ENCODE data around the gene FIGN. TPM values are rescaled to one million over a fixed set of nuclear protein-coding genes. Genes with fewer than 3 reads are reported as not detected.

Gene FIGN
- polyA plus RNA-seq, 1 experiment, result 2.2 TPM

DNA sequence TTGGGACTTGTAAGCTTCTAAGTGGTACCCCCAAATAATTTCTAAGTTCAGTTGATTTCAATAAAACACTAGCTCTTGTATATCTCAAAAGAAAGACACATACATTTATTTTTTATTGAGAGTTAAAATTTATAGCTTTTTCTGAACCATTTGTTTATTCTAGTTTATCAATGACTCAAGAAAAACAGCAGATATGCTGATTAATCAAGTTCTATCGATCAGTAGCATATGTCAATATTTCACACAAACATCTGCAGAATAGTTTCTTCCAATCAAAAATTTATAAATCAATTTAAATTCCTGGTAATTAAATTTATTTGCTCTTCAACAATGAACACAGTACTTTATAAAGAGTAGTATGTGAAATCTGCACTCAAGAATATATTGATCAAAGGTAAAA lies 5.3 kb downstream of the FIGN start:
- Histone ChIP-seq H3K4me3 (ENCODE audit: low read depth, low read length) (no peak overlapping the region), H3K27ac (ENCODE audit: low read depth, low read length) (no peak overlapping the region), H3K9me3 (ENCODE audit: control insufficient read depth, insufficient read depth, low read length) (no peaks in the 10 kb centered on the region), H3K27me3 (ENCODE audit: control insufficient read depth, insufficient read depth, low read length) (no peaks in the 10 kb centered on the region)
- POLR2A ChIA-PET, result no interaction called here
- CTCF ChIA-PET, result no interaction called here
- DNase-seq (ENCODE audit: low read depth, low spot score), result no peak
- TF ChIP-seq, protein P1, sequence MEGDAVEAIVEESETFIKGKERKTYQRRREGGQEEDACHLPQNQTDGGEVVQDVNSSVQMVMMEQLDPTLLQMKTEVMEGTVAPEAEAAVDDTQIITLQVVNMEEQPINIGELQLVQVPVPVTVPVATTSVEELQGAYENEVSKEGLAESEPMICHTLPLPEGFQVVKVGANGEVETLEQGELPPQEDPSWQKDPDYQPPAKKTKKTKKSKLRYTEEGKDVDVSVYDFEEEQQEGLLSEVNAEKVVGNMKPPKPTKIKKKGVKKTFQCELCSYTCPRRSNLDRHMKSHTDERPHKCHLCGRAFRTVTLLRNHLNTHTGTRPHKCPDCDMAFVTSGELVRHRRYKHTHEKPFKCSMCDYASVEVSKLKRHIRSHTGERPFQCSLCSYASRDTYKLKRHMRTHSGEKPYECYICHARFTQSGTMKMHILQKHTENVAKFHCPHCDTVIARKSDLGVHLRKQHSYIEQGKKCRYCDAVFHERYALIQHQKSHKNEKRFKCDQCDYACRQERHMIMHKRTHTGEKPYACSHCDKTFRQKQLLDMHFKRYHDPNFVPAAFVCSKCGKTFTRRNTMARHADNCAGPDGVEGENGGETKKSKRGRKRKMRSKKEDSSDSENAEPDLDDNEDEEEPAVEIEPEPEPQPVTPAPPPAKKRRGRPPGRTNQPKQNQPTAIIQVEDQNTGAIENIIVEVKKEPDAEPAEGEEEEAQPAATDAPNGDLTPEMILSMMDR (IDR thresholded peaks at IDR 0.05; ENCODE audit: low read depth, low read length), result no peak

DNA sequence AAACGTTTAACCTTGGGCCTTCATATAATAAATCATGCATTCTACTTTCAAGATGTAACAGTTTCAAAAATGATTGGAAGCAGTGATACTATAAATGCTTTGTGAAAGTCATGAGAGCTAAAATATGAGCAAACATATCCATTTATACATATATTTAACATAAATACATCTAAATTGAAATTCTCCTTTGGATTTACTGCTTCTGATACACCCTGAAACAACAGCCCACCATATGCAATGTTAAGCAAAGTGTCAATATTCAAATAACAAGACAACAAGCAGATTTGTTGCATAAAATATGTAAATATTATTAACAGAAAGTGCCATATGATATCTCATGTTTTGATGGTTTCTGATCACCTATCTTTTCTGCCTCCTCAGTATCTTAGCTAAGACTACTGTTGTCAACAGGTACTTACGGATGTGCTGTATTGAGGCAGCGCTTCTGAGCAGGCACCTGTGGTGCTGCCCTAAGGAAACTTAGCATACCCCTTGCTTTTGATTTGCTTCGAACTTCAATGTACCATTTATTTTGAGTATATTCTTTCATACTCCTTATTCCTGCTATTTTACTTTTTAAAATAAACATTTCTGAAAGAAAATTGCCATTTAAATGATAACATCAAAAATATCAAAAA lies 6.1 kb downstream of the FIGN start:
- ChIA-PET POLR2A (no interaction called here), CTCF (interaction anchor here (0.7 kb wide), 1 partner anchor 66 kb away, joined by 3 read pairs; no protein-coding TSS in a partner anchor)

DNA sequence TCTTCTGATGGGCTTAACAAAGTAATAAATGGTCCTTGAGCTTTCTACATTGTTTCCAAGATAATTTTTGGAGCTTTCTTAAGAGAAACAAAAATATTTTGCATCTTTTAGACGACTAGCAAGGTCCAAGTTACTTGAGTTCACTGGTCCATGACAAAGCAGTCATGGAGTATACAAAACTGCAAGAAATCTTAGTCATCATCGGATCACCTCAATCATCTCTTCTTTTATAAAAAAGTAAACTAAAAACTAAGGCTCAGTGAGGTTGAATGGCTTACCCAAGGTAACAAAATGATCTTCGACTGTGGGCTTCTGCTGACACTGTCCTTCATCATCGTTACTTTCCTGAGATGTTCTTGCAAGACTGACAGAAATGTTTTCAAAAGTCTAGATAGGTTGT lies 11.9 kb downstream of the FIGN start:
- Histone ChIP-seq H3K27ac (ENCODE audit: low read depth, low read length) (no peak overlapping the region), H3K9me3 (ENCODE audit: control insufficient read depth, insufficient read depth, low read length) (no peaks in the 10 kb centered on the region), H3K4me3 (ENCODE audit: low read depth, low read length) (no peak overlapping the region), H3K27me3 (ENCODE audit: control insufficient read depth, insufficient read depth, low read length) (no peaks in the 10 kb centered on the region)
- TF ChIP-seq, protein P1 (IDR thresholded peaks at IDR 0.05; ENCODE audit: low read depth, low read length), result no peak
- CTCF ChIA-PET, result interaction anchor here (0.6 kb wide), 1 partner anchor 425 kb away, joined by 5 read pairs; no protein-coding TSS in a partner anchor
- POLR2A ChIA-PET, result no interaction called here
- no peak for DNase-seq (ENCODE audit: low read depth, low spot score)

More for the DNA sequence above, 6.1 kb downstream of the FIGN start:
- no peaks in the 10 kb centered on the region for H3K9me3 ChIP-seq (ENCODE audit: control insufficient read depth, insufficient read depth, low read length)
- no peak overlapping the region for H3K27ac ChIP-seq (ENCODE audit: low read depth, low read length)
- no peak overlapping the region for H3K4me3 ChIP-seq (ENCODE audit: low read depth, low read length)
- no peaks in the 10 kb centered on the region for H3K27me3 ChIP-seq (ENCODE audit: control insufficient read depth, insufficient read depth, low read length)
- TF ChIP-seq, protein P1 (IDR thresholded peaks at IDR 0.05; ENCODE audit: low read depth, low read length), result no peak
- no peak for DNase-seq (ENCODE audit: low read depth, low spot score)

DNA sequence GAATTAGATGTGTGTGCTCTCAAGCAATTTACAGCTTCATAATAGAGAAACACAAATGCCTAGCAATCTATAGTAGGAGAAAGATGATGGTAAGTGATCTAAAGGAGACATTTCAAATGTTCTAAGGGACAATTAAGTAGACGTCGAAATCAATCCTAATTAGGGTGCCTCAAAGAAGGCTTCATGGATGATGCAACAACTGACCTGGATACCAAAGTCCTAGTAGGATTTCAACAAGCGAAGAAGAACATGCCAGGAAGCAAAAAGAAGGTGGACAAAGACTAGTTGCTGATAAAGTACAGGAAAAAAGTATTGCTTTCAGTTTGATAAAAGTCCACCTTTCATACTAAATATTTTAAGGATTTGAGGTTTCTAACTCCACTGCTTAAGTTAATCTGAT lies 12.5 kb downstream of the FIGN start:
- ChIA-PET POLR2A (no interaction called here), CTCF (no interaction called here)

DNA sequence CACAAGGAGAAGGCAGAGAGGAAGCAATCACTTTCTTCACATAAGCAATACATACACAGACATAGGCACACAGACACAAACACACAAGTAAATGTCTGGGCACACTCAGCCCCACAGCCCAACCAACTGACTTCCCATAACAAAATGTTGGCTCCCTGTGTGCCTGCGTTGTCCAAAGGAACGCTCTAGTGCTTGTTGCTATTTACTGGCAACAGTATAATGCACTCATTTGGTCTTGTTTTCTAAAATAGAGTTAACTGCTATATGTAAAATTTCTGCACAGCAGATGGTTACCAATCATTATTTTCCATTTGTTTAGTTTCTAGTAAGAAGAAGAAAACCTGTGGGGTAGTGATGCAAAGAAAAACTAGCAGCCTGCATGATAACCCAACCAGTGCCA lies 16.5 kb downstream of the FIGN start:
- no peaks in the 10 kb centered on the region for H3K27me3 ChIP-seq (ENCODE audit: control insufficient read depth, insufficient read depth, low read length)
- no peak for DNase-seq (ENCODE audit: low read depth, low spot score)
- TF ChIP-seq, protein P1 (IDR thresholded peaks at IDR 0.05; ENCODE audit: low read depth, low read length), result no peak
- no peak overlapping the region for H3K4me3 ChIP-seq (ENCODE audit: low read depth, low read length)
- no peak overlapping the region for H3K27ac ChIP-seq (ENCODE audit: low read depth, low read length)
- POLR2A ChIA-PET, result no interaction called here
- no peaks in the 10 kb centered on the region for H3K9me3 ChIP-seq (ENCODE audit: control insufficient read depth, insufficient read depth, low read length)
- CTCF ChIA-PET, result no interaction called here

More for the DNA sequence above, 12.5 kb downstream of the FIGN start:
- Histone ChIP-seq H3K27ac (ENCODE audit: low read depth, low read length) (no peak overlapping the region), H3K27me3 (ENCODE audit: control insufficient read depth, insufficient read depth, low read length) (no peaks in the 10 kb centered on the region), H3K9me3 (ENCODE audit: control insufficient read depth, insufficient read depth, low read length) (no peaks in the 10 kb centered on the region), H3K4me3 (ENCODE audit: low read depth, low read length) (no peak overlapping the region)
- TF ChIP-seq, protein P1 (IDR thresholded peaks at IDR 0.05; ENCODE audit: low read depth, low read length), result no peak
- DNase-seq (ENCODE audit: low read depth, low spot score), result no peak
